Measurements from ENCODE around the gene EYA4. TPM values are rescaled to one million over a fixed set of nuclear protein-coding genes. Genes with fewer than 3 reads are reported as not detected.
A peak's percentile ranks its signal among the peaks of the same experiment; 100 is the strongest.

EYA4 gene
- total RNA-seq, 1 experiment from 2014 or later = not detected

DNA sequence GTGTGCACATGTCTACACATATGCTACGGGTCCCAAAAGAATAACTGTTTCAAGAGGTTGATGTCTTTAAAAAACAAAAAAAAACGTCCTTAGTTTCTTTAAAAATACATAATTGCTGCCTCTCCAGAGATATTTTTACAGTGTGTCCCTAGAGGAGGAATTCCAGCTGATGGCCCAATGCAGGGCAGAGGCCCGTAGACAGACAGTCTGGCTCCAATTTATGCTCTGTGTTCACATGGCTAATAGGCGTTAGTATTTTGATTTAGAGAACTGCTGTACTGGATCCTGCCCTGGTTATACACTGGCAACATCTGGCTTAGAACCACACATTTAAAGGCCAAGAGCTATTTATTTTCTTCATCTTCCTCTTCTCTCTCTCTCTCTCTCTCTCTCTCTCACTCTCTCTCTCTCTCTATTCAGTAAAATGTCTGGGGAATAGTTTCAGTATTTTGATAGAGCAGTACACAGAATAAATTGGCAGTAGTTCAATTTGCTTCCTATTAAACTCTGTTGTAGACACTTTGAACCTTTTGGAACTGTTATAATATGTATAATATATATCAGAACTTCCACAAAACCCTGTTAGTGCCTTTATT is 260.6 kb downstream of the EYA4 start:
- in situ Hi-C loops (cut with HindIII; ENCODE audit: low pct_unique_long_range_greater_than_20kb, low sequenced_read_pairs) = no loop called here

DNA sequence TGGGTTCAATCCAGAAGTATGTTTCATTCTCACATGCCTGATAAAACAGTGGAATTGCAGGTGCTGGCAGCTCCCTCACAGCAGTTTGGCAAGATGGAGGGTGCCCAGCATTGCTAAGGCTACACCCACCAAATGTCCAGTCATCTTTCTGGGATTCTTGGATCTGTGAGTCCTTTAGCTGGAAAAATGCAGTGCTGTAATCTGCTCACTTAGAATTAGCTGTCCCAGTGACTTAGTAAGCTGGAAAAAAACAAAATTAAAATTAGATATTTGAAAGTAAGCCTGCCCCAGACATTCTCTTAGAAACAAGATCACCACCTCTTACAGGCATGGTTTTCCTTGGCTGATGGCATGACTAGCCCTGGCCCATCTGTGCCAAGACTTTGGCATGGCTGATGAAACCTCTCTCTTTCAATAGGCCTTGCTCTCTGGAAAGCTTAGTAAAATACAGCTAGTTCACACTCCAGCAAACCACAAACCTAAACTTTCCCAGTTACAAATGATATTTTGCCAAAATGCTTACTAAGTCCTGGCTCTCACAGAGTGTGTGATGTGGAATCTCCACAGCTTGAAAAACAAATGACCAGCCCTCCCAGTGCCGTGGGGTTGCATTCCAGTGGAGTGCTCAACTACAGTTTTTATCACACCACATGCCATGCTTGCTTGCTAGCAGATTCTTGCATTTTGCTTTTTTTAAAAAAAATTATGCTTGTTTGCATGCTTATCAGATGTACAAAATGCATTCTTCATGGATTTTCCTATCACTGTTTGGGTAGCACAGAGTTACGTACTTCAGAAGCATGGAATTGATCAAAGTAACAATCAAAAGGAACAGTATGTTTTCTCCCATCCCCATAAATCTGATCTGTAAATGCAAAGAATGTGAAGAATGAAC is 261.5 kb downstream of the EYA4 start:
- intact Hi-C loops (cut with micrococcal nuclease; ENCODE audit: unreplicated experiment) (no loop called here), in situ Hi-C loops (cut with HindIII; ENCODE audit: low pct_unique_long_range_greater_than_20kb, low sequenced_read_pairs) (no loop called here)
- DNase-seq (ENCODE audit: low read depth, low spot score) (no peak), ATAC-seq (no peak)
- Histone ChIP-seq H3K9me3 (ENCODE audit: control insufficient read depth, insufficient read depth, low read depth, low read length) (no peaks in the 10 kb centered on the region), H3K27ac (ENCODE audit: low read length) (no peak overlapping the region), H3K4me1 (ENCODE audit: control insufficient read depth, insufficient read depth, low read length) (no peaks in the 10 kb centered on the region), H3K27me3 (ENCODE audit: control insufficient read depth, insufficient read depth, low read length) (no peaks in the 10 kb centered on the region), H3K4me3 (ENCODE audit: low read depth in 2 of 2, low read length in 2 of 2) (no peak overlapping the region), H3K36me3 (ENCODE audit: control insufficient read depth, insufficient read depth, low read length) (no peaks in the 10 kb centered on the region)
- ChIA-PET CTCF (interaction anchor here (0.6 kb wide), 1 partner anchor 380 kb away, joined by 15 read pairs; no protein-coding TSS in a partner anchor), POLR2A (no interaction called here)
- TF ChIP-seq, protein P1, sequence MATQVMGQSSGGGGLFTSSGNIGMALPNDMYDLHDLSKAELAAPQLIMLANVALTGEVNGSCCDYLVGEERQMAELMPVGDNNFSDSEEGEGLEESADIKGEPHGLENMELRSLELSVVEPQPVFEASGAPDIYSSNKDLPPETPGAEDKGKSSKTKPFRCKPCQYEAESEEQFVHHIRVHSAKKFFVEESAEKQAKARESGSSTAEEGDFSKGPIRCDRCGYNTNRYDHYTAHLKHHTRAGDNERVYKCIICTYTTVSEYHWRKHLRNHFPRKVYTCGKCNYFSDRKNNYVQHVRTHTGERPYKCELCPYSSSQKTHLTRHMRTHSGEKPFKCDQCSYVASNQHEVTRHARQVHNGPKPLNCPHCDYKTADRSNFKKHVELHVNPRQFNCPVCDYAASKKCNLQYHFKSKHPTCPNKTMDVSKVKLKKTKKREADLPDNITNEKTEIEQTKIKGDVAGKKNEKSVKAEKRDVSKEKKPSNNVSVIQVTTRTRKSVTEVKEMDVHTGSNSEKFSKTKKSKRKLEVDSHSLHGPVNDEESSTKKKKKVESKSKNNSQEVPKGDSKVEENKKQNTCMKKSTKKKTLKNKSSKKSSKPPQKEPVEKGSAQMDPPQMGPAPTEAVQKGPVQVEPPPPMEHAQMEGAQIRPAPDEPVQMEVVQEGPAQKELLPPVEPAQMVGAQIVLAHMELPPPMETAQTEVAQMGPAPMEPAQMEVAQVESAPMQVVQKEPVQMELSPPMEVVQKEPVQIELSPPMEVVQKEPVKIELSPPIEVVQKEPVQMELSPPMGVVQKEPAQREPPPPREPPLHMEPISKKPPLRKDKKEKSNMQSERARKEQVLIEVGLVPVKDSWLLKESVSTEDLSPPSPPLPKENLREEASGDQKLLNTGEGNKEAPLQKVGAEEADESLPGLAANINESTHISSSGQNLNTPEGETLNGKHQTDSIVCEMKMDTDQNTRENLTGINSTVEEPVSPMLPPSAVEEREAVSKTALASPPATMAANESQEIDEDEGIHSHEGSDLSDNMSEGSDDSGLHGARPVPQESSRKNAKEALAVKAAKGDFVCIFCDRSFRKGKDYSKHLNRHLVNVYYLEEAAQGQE (IDR thresholded peaks at IDR 0.05; ENCODE audit: insufficient read depth in 1 of 2, low read depth in 2 of 2, low read length in 1 of 2) = no peak
- TF ChIP-seq, protein P2, sequence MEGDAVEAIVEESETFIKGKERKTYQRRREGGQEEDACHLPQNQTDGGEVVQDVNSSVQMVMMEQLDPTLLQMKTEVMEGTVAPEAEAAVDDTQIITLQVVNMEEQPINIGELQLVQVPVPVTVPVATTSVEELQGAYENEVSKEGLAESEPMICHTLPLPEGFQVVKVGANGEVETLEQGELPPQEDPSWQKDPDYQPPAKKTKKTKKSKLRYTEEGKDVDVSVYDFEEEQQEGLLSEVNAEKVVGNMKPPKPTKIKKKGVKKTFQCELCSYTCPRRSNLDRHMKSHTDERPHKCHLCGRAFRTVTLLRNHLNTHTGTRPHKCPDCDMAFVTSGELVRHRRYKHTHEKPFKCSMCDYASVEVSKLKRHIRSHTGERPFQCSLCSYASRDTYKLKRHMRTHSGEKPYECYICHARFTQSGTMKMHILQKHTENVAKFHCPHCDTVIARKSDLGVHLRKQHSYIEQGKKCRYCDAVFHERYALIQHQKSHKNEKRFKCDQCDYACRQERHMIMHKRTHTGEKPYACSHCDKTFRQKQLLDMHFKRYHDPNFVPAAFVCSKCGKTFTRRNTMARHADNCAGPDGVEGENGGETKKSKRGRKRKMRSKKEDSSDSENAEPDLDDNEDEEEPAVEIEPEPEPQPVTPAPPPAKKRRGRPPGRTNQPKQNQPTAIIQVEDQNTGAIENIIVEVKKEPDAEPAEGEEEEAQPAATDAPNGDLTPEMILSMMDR (IDR thresholded peaks at IDR 0.05) = no peak
- TF ChIP-seq SIN3A (IDR thresholded peaks at IDR 0.05; ENCODE audit: borderline replicate concordance, insufficient read depth, low read depth, low read length) (no peak), TCF7L2 (IDR thresholded peaks at IDR 0.05; ENCODE audit: low read depth, low read length) (peak; percentile 49), POLR2AphosphoS5 (IDR thresholded peaks at IDR 0.05; ENCODE audit: low read depth, low read length) (no peak)
- no TSS peak for BruUV-seq (replicated peaks)

More for the DNA sequence above, 260.6 kb downstream of the EYA4 start:
- H3K27ac ChIP-seq (ENCODE audit: low read length) = no peak overlapping the region
- ChIA-PET POLR2A (no interaction called here), CTCF (interaction anchor here (0.6 kb wide), 1 partner anchor 381 kb away, joined by 15 read pairs; no protein-coding TSS in a partner anchor)
- DNase-seq (ENCODE audit: low read depth, low spot score) (no peak), ATAC-seq (no peak)
- intact Hi-C loops (cut with micrococcal nuclease; ENCODE audit: unreplicated experiment) = no loop called here
- no TSS peak for BruUV-seq (replicated peaks)
- no peaks in the 10 kb centered on the region for H3K4me1 ChIP-seq (ENCODE audit: control insufficient read depth, insufficient read depth, low read length)
- no peaks in the 10 kb centered on the region for H3K9me3 ChIP-seq (ENCODE audit: control insufficient read depth, insufficient read depth, low read depth, low read length)
- H3K27me3 ChIP-seq (ENCODE audit: control insufficient read depth, insufficient read depth, low read length) = no peaks in the 10 kb centered on the region
- H3K4me3 ChIP-seq (ENCODE audit: low read depth in 2 of 2, low read length in 2 of 2) = no peak overlapping the region
- no peak for TF ChIP-seq SIN3A (IDR thresholded peaks at IDR 0.05; ENCODE audit: borderline replicate concordance, insufficient read depth, low read depth, low read length)
- TF ChIP-seq, protein P1 (IDR thresholded peaks at IDR 0.05; ENCODE audit: insufficient read depth in 1 of 2, low read depth in 2 of 2, low read length in 1 of 2) = no peak
- TF ChIP-seq POLR2AphosphoS5 (IDR thresholded peaks at IDR 0.05; ENCODE audit: low read depth, low read length) = no peak
- no peak for TF ChIP-seq TCF7L2 (IDR thresholded peaks at IDR 0.05; ENCODE audit: low read depth, low read length)
- TF ChIP-seq, protein P2 (IDR thresholded peaks at IDR 0.05) = no peak
- H3K36me3 ChIP-seq (ENCODE audit: control insufficient read depth, insufficient read depth, low read length) = no peaks in the 10 kb centered on the region

Measured in Panc1 (cell line).